Esophagus squamous epithelium (tissue), 4 donors: ENCODE measurements around the gene IDE. TPM values are rescaled to one million over a fixed set of nuclear protein-coding genes. Genes with fewer than 3 reads are reported as not detected.

Source experiments
- total RNA-seq, 4 donors: library from RNA; depleted of rRNA; stranded (reverse); fragments of >200 nt; gene quantifications; one replicate each; pipeline ENCODE4 v1.1.0, GENCODE V29; 2016

Gene IDE
- total RNA-seq, 4 donors from 2014 or later = 26.7 to 36.8 (median 29.5) TPM

Other genes with a start within 250 kb of the IDE start
- 10 to 100 TPM in 2 of 4 donors, 1 to 10 TPM in 2; 7.4 to 21.5 (median 14.4) TPM for gene KIF11, start 19.0 kb upstream of the IDE start, total RNA-seq
- gene HHEX, start 115.9 kb upstream of the IDE start, total RNA-seq = 1 to 10 TPM in 3 of 4 donors, not detected in 1; 1.6 to 4.2 (median 3.2) TPM